Tibial artery (tissue), 4 donors: ENCODE data around the gene SORL1-AS1.

Experiments used
- DNase-seq, 2 donors: peaks; one replicate each; pipeline ENCODE4 v3.0.0-alpha.2; 2019
- H3K27ac ChIP-seq, 2 donors: fragments of 200-600 bp; sonication (generic) in 1 of 2; 1 replicate in 1 of 2; 2 replicates in 1 of 2; pipeline ENCODE4 v1.5.1; 2018 to 2019; ENCODE audit warnings: mild to moderate bottlenecking in 1 of 2
- H3K27me3 ChIP-seq, 2 donors: fragments of 200-600 bp; sonication (generic) in 1 of 2; one replicate each; pipeline versions ENCODE4 v1.5.1 to v1.6.0; 2016 to 2019
- H3K36me3 ChIP-seq, 3 donors: fragments of 200-600 bp; sonication (generic) in 2 of 3; one replicate each; pipeline ENCODE4 v1.5.1; 2016 to 2019; ENCODE audit warnings: mild to moderate bottlenecking in 2 of 3
- H3K4me1 ChIP-seq, 4 donors: fragments of 200-600 bp; sonication (generic) in 2 of 4; 1 replicate in 3 of 4; 2 replicates in 1 of 4; pipeline ENCODE4 v1.5.1; 2016 to 2019
- H3K4me3 ChIP-seq, 2 donors: fragments of 200-600 bp; sonication (generic) in 1 of 2; 1 replicate in 1 of 2; 2 replicates in 1 of 2; pipeline ENCODE4 v1.5.1; 2018 to 2019; ENCODE audit warnings: mild to moderate bottlenecking in 2 of 2
- H3K9me3 ChIP-seq, 3 donors: fragments of 200-600 bp; sonication (generic) in 1 of 3; one replicate each; pipeline ENCODE4 v1.5.1; 2016 to 2019
- CTCF ChIP-seq, 2 experiments: fragments of 200-600 bp in 1 of 2; fragments of 450-650 bp in 1 of 2; IDR thresholded peaks; one replicate each; pipeline ENCODE4 v1.5.1; 2017 to 2019; ENCODE audit warnings: antibody characterized with exemption in 2 of 2, mild to moderate bottlenecking in 1 of 2, moderate library complexity in 1 of 2
- intact Hi-C: fragments of 100-400 bp; cut with DNase I; formaldehyde crosslinking; loops from one replicate; pipeline ENCODE4 v1.15.0; 2023; ENCODE audit warnings: low total_unique reads

Gene SORL1-AS1

GRCh38 chr11:121450401-121450800 is 2.4 kb downstream of the SORL1-AS1 start:
- H3K27ac ChIP-seq = no peak overlapping the region
- no peaks in the 10 kb centered on the region for H3K9me3 ChIP-seq
- no peaks in the 10 kb centered on the region for H3K36me3 ChIP-seq
- H3K27me3 ChIP-seq = no peaks in the 10 kb centered on the region
- no peak for TF ChIP-seq CTCF (IDR thresholded peaks at IDR 0.05)
- intact Hi-C loops = loop anchor here (5.0 kb wide), 1 partner anchor 72 kb away; no protein-coding TSS in a partner anchor
- DNase-seq = no peak
- H3K4me1 ChIP-seq = peaks cover 0 to 32% (median 11%) of the 10 kb centered on the region in 4 donors
- no peak overlapping the region for H3K4me3 ChIP-seq

GRCh38 chr11:121449626-121450025 is 3.1 kb downstream of the SORL1-AS1 start:
- intact Hi-C loops = loop anchor here (5.0 kb wide), 1 partner anchor 73 kb away; no protein-coding TSS in a partner anchor
- DNase-seq = no peak
- no peaks in the 10 kb centered on the region for H3K9me3 ChIP-seq
- no peak for TF ChIP-seq CTCF (IDR thresholded peaks at IDR 0.05)
- H3K4me1 ChIP-seq = peaks cover 0 to 30% (median 11%) of the 10 kb centered on the region in 4 donors
- no peak overlapping the region for H3K4me3 ChIP-seq
- no peak overlapping the region for H3K27ac ChIP-seq
- H3K27me3 ChIP-seq = no peaks in the 10 kb centered on the region
- H3K36me3 ChIP-seq = no peaks in the 10 kb centered on the region

- Histone ChIP-seq H3K9me3 (no peaks in the 10 kb centered on the region), H3K4me3 (no peak overlapping the region), H3K4me1 (peaks cover 0 to 25% (median 11%) of the 10 kb centered on the region in 4 donors), H3K27ac (no peak overlapping the region), H3K27me3 (no peaks in the 10 kb centered on the region), H3K36me3 (no peaks in the 10 kb centered on the region)
- no peak for TF ChIP-seq CTCF (IDR thresholded peaks at IDR 0.05)
- DNase-seq = no peak
- intact Hi-C loops = no loop called here
Measured at GRCh38 chr11:121449123-121449522, 3.6 kb downstream of the SORL1-AS1 start.

GRCh38 chr11:121448431-121448941 is 4.3 kb downstream of the SORL1-AS1 start:
- H3K4me1 ChIP-seq = peaks cover 0 to 18% (median 7%) of the 10 kb centered on the region in 4 donors
- no peak overlapping the region for H3K27ac ChIP-seq
- no peaks in the 10 kb centered on the region for H3K36me3 ChIP-seq
- no peak for DNase-seq
- H3K4me3 ChIP-seq = no peak overlapping the region
- TF ChIP-seq CTCF (IDR thresholded peaks at IDR 0.05) = no peak
- H3K9me3 ChIP-seq = no peaks in the 10 kb centered on the region
- no peaks in the 10 kb centered on the region for H3K27me3 ChIP-seq
- intact Hi-C loops = no loop called here

GRCh38 chr11:121448011-121448410 is 4.8 kb downstream of the SORL1-AS1 start:
- Histone ChIP-seq H3K4me3 (no peak overlapping the region), H3K36me3 (no peaks in the 10 kb centered on the region), H3K27me3 (no peaks in the 10 kb centered on the region), H3K27ac (no peak overlapping the region), H3K9me3 (no peaks in the 10 kb centered on the region), H3K4me1 (peaks cover 0 to 14% (median 4%) of the 10 kb centered on the region in 4 donors)
- no peak for DNase-seq
- TF ChIP-seq CTCF (IDR thresholded peaks at IDR 0.05) = no peak
- intact Hi-C loops = no loop called here

GRCh38 chr11:121446752-121447156 is 6.0 kb downstream of the SORL1-AS1 start:
- H3K4me3 ChIP-seq = no peak overlapping the region
- intact Hi-C loops = no loop called here
- H3K27ac ChIP-seq = no peak overlapping the region
- TF ChIP-seq CTCF (IDR thresholded peaks at IDR 0.05) = peak in 1 of 2 experiments; percentile 7
- no peaks in the 10 kb centered on the region for H3K36me3 ChIP-seq
- H3K4me1 ChIP-seq = peaks cover 0 to 7% (median 0%) of the 10 kb centered on the region in 4 donors
- no peaks in the 10 kb centered on the region for H3K9me3 ChIP-seq
- no peaks in the 10 kb centered on the region for H3K27me3 ChIP-seq
- DNase-seq = no peak
